Activated CD4-positive, alpha-beta T cell treated with anti-CD3 and anti-CD28 coated beads for 36 hours (primary cell): Measurements from ENCODE around the gene ASS1. TPM values are rescaled to one million over a fixed set of nuclear protein-coding genes. Genes with fewer than 3 reads are reported as not detected.
A peak's percentile ranks its signal among the peaks of the same experiment; 100 is the strongest.

Experiments used
- ATAC-seq: fragments of 200-7000 bp; cut with Tn5 transposase; one replicate; pipeline ENCODE4 v1.10.0; 2021; ENCODE audit warnings: mild to moderate bottlenecking, moderate library complexity
- CTCF ChIA-PET: fragments of 350-600 bp; sonication (Branson Sonifier 250); formaldehyde crosslinking; loops from one replicate; lab custom pipeline; 2021; ENCODE audit warnings: antibody characterized with exemption; lab: Charles Lee
- POLR2A ChIA-PET: fragments of 350-600 bp; sonication (Branson Sonifier 250); formaldehyde crosslinking; loops from one replicate; lab custom pipeline; 2021; ENCODE audit warnings: antibody characterized with exemption, inconsistent platforms; lab: Charles Lee
- DNase-seq: peaks from one replicate; pipeline ENCODE4 v3.0.0-alpha.2; 2020
- H3K27ac Mint-ChIP-seq: one replicate; pipeline ENCODE4 v1.8.0; 2021; ENCODE audit warnings: mixed read lengths
- H3K27me3 Mint-ChIP-seq: one replicate; pipeline ENCODE4 v1.8.0; 2021; ENCODE audit warnings: mixed read lengths
- H3K36me3 Mint-ChIP-seq: one replicate; pipeline ENCODE4 v1.8.0; 2021; ENCODE audit warnings: low read depth, mixed read lengths
- H3K4me1 Mint-ChIP-seq: one replicate; pipeline ENCODE4 v1.8.0; 2021; ENCODE audit warnings: mixed read lengths
- H3K4me3 Mint-ChIP-seq: one replicate; pipeline ENCODE4 v1.8.0; 2021; ENCODE audit warnings: mild to moderate bottlenecking, moderate library complexity, mixed read lengths
- H3K9me3 Mint-ChIP-seq: one replicate; pipeline ENCODE4 v1.8.0; 2021; ENCODE audit warnings: low read depth, mixed read lengths
- intact Hi-C, 2 experiments: fragments of 100-400 bp; cut with DNase I in 1 of 2; cut with micrococcal nuclease in 1 of 2; formaldehyde crosslinking; loops; one replicate each; pipeline versions ENCODE4 v1.14.2 to v1.15.1; 2022 to 2024; cut with DNase I, micrococcal nuclease
- total RNA-seq, 2 experiments: library from RNA; stranded (reverse); gene quantifications; one replicate each; pipeline ENCODE4 v1.2.3, GENCODE V29; 2021

The ASS1 gene
- total RNA-seq, 2 experiments from 2014 or later = 8.6 to 9.3 TPM

DNA sequence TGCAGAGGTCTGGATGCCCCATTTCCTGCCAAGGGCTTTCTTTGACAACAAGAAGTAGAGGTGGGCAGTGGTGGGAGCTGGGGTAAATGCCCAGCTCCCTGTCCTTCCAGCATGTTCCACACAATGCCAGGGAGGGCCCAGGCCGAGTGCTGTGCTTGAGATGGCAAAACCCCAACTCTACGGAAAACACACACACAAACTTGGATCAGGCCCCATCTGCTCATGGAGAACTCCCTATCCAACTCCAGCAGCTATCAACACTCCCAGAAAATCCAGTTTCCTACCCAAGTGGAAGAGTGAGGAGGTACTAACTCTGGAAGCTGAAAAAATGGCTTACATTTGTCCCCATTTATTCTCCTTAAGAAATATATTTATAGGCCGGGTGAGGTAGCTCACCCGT, 73.5 kb downstream of the ASS1 start:
- no peak for DNase-seq
- no peaks in the 10 kb centered on the region for H3K36me3 Mint-ChIP-seq
- H3K27me3 Mint-ChIP-seq = no peaks in the 10 kb centered on the region
- CTCF ChIA-PET = no interaction called here
- no peak for ATAC-seq
- H3K27ac Mint-ChIP-seq = no peak overlapping the region
- POLR2A ChIA-PET = no interaction called here
- intact Hi-C loops = no loop called here
- H3K4me3 Mint-ChIP-seq = no peak overlapping the region
- H3K4me1 Mint-ChIP-seq = peaks cover 6% of the 10 kb centered on the region
- H3K9me3 Mint-ChIP-seq = no peaks in the 10 kb centered on the region

DNA sequence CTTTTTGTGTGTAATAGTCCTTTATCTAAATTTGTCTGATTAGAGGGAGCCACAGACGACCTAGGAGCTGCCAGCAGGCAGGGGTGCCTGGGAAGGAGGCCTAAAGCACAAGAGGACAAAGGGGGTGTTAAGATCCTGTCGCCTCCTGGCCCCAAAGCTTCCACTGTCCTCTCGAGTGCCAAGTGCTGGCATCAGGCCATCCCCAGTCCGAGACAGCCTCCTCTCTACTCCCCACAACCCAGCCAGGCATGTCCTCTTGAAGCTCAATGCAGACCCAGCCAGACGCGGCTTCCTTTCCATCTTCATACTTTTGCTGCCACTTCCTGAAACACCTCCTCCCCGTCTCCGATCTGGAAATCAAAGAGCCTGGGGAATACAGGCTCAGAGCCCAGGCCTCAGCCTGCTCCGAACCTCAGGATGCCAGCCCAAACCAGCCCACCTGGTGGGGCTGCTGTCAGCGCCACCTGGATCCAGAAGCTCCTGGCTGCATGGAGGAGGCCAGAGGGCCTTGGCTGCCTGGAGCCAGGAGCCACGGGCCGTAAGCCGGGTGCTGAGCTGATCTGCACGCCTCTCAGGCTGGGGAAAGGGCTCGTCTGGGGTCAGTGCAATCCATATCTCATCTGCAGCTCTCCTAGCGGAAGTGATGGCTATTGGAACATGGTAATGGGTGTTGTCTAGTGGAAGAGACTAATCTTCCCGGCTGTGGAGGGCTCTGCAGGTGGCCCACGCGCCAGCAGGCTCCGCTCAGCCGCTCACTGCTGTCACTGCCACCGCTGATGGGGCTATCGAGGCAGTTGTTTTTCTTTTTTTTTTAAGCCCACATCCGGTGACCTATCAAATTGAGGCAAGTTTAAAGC, 74.4 kb downstream of the ASS1 start:
- ChIA-PET CTCF (no interaction called here), POLR2A (no interaction called here)
- intact Hi-C loops = no loop called here
- Mint-ChIP-seq H3K27me3 (no peaks in the 10 kb centered on the region), H3K36me3 (no peaks in the 10 kb centered on the region), H3K27ac (no peak overlapping the region), H3K9me3 (no peaks in the 10 kb centered on the region), H3K4me1 (peaks cover 6% of the 10 kb centered on the region), H3K4me3 (no peak overlapping the region)
- ATAC-seq (no peak), DNase-seq (no peak)

DNA sequence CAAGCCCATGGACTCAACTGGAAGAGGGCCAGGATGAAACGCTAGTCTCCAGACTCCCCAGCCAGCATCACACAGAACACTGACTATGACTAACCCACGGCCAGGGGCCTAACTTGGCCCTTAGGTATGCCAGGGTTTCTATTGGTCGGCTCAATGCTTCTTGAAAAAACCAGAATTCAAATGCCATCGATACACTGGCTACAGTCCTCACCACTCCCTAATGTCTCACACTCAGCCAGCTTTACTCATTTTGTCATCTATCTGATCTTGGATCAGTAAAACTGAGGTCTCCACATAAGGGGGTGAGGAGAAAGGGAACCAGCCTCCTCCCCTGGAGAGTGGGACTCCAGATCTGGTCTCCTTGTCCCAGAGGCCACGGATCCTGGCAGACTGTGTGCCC, 75.2 kb downstream of the ASS1 start:
- intact Hi-C loops = no loop called here
- CTCF ChIA-PET = no interaction called here
- Mint-ChIP-seq H3K27ac (no peak overlapping the region), H3K4me1 (peaks cover 6% of the 10 kb centered on the region), H3K36me3 (no peaks in the 10 kb centered on the region), H3K27me3 (no peaks in the 10 kb centered on the region), H3K4me3 (no peak overlapping the region), H3K9me3 (no peaks in the 10 kb centered on the region)
- ATAC-seq (no peak), DNase-seq (no peak)
- POLR2A ChIA-PET = no interaction called here

DNA sequence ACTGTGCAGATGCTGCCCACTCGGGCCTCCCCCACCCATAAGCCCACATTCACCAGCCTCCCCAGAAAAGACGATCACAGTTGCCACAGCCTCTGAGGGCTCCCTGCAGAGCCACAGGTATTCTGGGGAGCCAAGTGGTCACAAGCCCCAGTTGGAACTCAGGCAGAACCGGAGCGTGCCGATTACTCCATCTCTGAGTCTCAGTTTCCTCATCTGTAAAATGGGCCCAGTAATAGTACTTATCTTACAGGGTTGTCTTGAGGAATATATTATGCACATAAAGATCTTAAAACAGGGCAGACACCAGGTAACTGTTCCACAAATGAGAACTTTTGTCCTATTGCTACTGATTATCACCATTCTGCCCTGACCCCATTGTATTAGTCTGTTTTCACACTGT, 77.0 kb downstream of the ASS1 start:
- Mint-ChIP-seq H3K4me3 (no peak overlapping the region), H3K27me3 (no peaks in the 10 kb centered on the region), H3K27ac (no peak overlapping the region), H3K36me3 (no peaks in the 10 kb centered on the region), H3K9me3 (no peaks in the 10 kb centered on the region), H3K4me1 (peaks cover 6% of the 10 kb centered on the region)
- intact Hi-C loops = no loop called here
- ATAC-seq (no peak), DNase-seq (no peak)
- ChIA-PET POLR2A (no interaction called here), CTCF (no interaction called here)

DNA sequence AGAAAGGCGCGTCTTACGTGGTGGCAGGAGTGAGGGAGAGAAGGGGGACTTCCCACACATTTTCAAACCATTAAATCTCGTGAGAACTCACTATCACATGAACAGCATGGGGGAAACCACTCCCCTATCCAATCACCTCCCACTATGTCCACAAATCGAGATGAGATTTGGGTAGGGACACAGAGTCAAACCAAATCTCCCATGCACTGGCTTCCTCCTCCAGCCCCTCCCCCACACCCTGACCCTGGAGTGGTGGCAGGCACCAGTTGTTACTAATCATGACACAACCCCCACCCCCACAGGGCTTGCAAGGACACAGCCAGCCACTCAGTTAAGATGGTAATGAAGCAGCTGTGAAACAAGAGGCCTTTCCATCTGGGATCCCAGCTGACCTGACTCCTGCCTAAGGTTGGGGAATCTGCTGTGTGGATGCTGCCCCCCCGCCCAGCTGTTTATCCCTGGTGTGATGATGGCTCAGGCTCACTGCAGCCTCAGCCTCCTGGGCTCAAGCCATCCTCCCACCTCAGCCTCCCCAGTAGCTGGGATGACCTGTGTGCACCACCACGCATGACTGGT, 77.6 kb downstream of the ASS1 start:
- Mint-ChIP-seq H3K9me3 (no peaks in the 10 kb centered on the region), H3K27ac (no peak overlapping the region), H3K27me3 (no peaks in the 10 kb centered on the region), H3K36me3 (no peaks in the 10 kb centered on the region), H3K4me1 (peaks cover 6% of the 10 kb centered on the region), H3K4me3 (no peak overlapping the region)
- ChIA-PET CTCF (no interaction called here), POLR2A (interaction anchor here (0.7 kb wide), 1 partner anchor 28 kb away, joined by 4 read pairs; no protein-coding TSS in a partner anchor)
- DNase-seq (peak; percentile 61), ATAC-seq (peak; percentile 68)
- intact Hi-C loops = no loop called here

DNA sequence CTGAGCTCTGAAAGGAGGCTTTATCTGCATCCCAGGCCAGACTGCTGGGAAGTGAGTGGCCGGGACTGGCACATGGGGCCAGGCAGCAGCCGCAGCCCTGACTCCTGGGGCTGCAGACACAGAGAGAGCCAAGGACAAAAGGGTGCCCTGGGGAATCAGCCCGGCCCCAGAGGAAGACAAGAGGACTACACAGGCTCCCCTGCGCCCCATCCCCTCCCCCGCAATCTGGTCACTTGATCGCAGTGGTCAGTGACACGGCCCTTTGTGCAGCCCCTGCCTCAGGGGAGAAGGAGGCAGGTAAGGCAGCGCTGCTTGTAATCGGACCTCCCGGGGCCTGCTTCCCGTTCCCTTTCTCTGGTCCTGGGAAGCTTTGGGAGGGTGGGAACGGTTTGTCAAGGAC, 79.2 kb downstream of the ASS1 start:
- peaks cover 6% of the 10 kb centered on the region for H3K4me1 Mint-ChIP-seq
- CTCF ChIA-PET = no interaction called here
- no peaks in the 10 kb centered on the region for H3K36me3 Mint-ChIP-seq
- no peaks in the 10 kb centered on the region for H3K9me3 Mint-ChIP-seq
- POLR2A ChIA-PET = no interaction called here
- ATAC-seq (no peak), DNase-seq (no peak)
- no peaks in the 10 kb centered on the region for H3K27me3 Mint-ChIP-seq
- H3K4me3 Mint-ChIP-seq = no peak overlapping the region
- intact Hi-C loops = no loop called here
- H3K27ac Mint-ChIP-seq = no peak overlapping the region

DNA sequence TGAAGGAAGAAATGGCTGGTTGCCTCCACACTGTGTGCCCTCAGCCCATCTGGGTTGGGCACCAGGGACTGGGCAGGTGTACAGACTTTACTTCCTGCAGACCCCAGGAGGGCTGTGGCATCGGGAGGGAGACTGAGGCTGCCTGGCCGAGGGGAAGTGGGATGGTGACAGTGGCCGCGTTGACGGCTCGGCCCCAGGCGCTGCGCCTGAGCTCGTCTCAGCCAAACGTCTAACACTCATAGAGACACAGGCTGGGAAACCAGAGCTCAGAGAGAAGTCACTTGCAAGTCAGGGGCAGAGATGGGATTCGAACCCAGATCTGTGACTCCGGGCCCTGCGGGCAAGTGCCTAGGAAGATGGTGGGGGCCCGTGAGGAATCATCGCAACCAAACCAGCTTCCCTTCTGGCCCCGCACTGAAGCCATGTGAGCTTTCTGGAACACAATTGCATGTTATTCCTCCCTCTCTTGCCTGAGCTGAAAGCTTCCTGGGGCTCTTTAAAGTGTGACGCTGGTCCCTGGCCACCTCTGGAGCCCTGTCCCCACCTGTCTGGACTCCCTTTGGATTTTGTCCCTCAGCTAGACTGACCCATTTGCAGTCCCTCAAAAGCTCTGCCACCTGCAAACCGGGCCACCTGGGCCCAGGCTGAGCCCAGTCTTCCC, 81.6 kb downstream of the ASS1 start:
- CTCF ChIA-PET = no interaction called here
- Mint-ChIP-seq H3K9me3 (no peaks in the 10 kb centered on the region), H3K4me1 (peaks cover 6% of the 10 kb centered on the region), H3K4me3 (no peak overlapping the region), H3K27me3 (no peaks in the 10 kb centered on the region), H3K27ac (no peak overlapping the region), H3K36me3 (no peaks in the 10 kb centered on the region)
- DNase-seq (no peak), ATAC-seq (no peak)
- intact Hi-C loops = no loop called here
- POLR2A ChIA-PET = no interaction called here

DNA sequence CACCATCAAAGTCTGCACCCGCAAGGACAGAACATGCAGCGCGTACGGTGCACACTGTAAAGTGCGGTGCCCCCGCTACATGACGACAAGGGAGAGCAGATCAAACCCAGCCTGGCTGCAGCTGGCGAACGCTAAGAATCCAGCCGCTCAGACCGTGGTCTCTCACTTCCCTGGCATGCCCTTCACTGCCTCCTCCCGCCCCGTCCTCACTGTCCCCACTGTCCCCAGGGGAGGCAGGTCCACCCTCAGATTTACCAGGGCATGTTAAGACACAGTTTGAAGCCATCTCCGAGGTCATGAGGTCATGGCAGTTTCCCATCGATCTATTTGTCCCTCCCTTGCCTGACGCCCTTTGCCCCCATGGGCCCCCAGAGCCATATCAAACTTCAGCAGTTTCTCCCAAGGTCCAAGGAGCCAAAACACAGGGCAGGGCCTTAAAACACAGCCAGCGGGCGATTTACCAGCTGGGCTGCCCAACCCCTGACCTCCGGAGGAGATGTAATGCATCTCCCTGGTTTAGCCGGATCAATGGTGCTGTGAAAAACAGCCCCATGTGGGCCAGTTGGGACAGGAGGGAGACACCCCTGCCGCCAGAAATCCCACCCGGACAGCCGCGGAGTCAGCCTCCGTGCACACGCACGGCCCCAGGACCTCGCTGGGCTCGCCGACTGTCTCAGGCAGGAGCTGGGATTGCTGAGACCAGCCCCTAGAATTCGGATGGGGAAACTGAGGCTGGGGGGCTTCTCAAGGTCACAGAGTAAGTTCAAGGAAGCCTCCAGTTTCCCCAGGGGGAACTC, 82.3 kb downstream of the ASS1 start:
- peaks cover 3% of the 10 kb centered on the region for H3K4me1 Mint-ChIP-seq
- DNase-seq (no peak), ATAC-seq (no peak)
- no peak overlapping the region for H3K27ac Mint-ChIP-seq
- POLR2A ChIA-PET = no interaction called here
- no peaks in the 10 kb centered on the region for H3K27me3 Mint-ChIP-seq
- H3K36me3 Mint-ChIP-seq = no peaks in the 10 kb centered on the region
- intact Hi-C loops = no loop called here
- no peak overlapping the region for H3K4me3 Mint-ChIP-seq
- no peaks in the 10 kb centered on the region for H3K9me3 Mint-ChIP-seq
- CTCF ChIA-PET = no interaction called here

DNA sequence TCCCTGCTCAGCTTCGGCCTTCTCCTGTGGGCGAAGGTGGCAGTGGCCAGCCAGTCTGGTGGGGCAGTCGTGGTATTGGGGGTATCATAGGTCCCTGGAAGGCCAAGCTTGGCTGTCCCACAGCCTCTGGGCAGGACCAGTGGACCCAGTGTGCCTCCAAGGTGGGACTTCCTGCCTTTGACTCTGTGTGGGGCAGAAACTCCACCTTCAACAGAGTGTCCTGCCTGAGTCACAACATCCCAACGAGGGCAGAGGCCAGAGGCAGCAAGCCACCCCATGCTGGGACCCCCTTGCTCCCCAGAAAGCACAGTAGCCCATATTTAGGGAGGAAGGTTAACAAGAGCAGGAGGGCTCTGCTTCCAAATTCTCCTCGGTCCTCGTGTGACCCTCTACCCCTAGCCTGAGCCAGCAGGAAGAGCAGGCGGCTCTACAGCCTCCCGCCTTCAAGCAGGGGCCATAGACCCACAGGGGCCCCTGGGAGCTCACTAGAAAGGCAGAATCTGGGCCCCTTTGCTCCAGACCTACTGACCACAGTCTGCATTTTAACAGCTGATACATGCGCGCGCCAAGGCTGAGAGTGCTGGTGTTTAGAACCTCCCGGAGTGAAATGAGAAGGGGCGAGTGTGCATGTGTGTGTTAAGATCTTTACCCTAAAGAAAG, 83.0 kb downstream of the ASS1 start:
- Mint-ChIP-seq H3K27me3 (peaks cover 2% of the 10 kb centered on the region), H3K4me1 (no peaks in the 10 kb centered on the region), H3K36me3 (no peaks in the 10 kb centered on the region), H3K9me3 (no peaks in the 10 kb centered on the region), H3K4me3 (no peak overlapping the region), H3K27ac (no peak overlapping the region)
- CTCF ChIA-PET = no interaction called here
- DNase-seq (no peak), ATAC-seq (no peak)
- POLR2A ChIA-PET = no interaction called here
- intact Hi-C loops = no loop called here

DNA sequence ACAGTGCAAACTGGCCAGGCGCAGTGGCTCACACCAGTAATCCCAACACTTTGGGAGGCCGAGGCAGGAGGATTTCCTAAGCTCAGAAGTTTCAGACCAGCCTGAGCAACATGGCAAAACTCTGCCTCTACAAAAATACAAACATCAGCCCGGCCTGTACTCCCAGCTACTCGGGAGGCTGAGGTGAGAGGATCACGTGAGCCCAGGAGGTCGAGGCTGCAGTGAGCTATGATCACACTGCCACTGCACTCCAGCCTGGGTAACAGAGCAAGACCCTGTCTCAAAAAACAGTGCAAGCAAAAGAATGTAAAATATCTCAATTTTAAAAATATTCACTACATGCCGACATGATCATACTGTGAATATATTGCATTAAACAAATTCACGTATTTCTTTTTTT, 83.9 kb downstream of the ASS1 start:
- no peak overlapping the region for H3K27ac Mint-ChIP-seq
- ATAC-seq (no peak), DNase-seq (no peak)
- intact Hi-C loops = no loop called here
- no peak overlapping the region for H3K4me3 Mint-ChIP-seq
- POLR2A ChIA-PET = no interaction called here
- H3K27me3 Mint-ChIP-seq = peaks cover 2% of the 10 kb centered on the region
- no peaks in the 10 kb centered on the region for H3K9me3 Mint-ChIP-seq
- H3K36me3 Mint-ChIP-seq = no peaks in the 10 kb centered on the region
- CTCF ChIA-PET = no interaction called here
- no peaks in the 10 kb centered on the region for H3K4me1 Mint-ChIP-seq

DNA sequence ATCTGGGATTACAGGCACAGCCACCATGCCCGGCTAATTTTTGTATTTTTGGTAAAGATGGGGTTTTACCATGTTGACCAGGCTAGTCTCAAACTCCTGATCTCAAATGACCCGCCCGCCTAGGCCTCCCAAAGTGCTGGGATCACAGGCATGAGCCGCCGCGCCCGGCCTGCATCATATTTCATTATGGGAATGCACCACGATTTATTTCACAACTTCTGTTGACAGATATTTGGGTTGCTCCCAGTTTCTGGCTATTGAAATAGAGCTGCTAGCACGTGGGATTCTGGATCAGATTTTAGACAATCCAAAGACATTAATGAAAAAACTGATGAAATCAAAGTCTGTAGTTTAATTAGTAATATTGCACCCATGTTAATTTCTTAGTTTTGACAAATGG, 86.2 kb downstream of the ASS1 start:
- Mint-ChIP-seq H3K27ac (no peak overlapping the region), H3K4me1 (peaks cover 5% of the 10 kb centered on the region), H3K27me3 (peaks cover 12% of the 10 kb centered on the region), H3K9me3 (no peaks in the 10 kb centered on the region), H3K4me3 (no peak overlapping the region), H3K36me3 (no peaks in the 10 kb centered on the region)
- ATAC-seq (no peak), DNase-seq (no peak)
- ChIA-PET CTCF (interaction anchor here (0.7 kb wide), 1 partner anchor 289 kb away, joined by 4 read pairs; no protein-coding TSS in a partner anchor), POLR2A (no interaction called here)
- intact Hi-C loops = no loop called here
